Neural progenitor cell (in vitro differentiated cells): ENCODE measurements around the gene CDC42BPA. TPM values are rescaled to one million over a fixed set of nuclear protein-coding genes. Genes with fewer than 3 reads are reported as not detected.

Experiments
- DNase-seq: peaks from one replicate; pipeline ENCODE4 v3.0.0-alpha.2; 2016; ENCODE audit warnings: low spot score
- H2AFZ ChIP-seq: fragments of 200-600 bp; sonication (generic); replicated peaks from 2 replicates; pipeline ENCODE4 v1.6.1; 2016; ENCODE audit warnings: antibody characterized with exemption
- H3F3A ChIP-seq: fragments of 200-600 bp; sonication (generic); 2 replicates; pipeline ENCODE4 v1.6.1; 2016; ENCODE audit warnings: antibody characterized with exemption, low read depth
- H3K27ac ChIP-seq: fragments of 200-600 bp; sonication (generic); 2 replicates; pipeline ENCODE4 v1.5.1; 2016; ENCODE audit warnings: mild to moderate bottlenecking
- H3K27me3 ChIP-seq: fragments of 200-600 bp; sonication (generic); 2 replicates; pipeline ENCODE4 v1.6.1; 2016; ENCODE audit warnings: mild to moderate bottlenecking, moderate library complexity
- H3K36me3 ChIP-seq: fragments of 200-600 bp; sonication (generic); 2 replicates; pipeline ENCODE4 v1.5.1; 2016
- H3K4me1 ChIP-seq: fragments of 200-600 bp; sonication (generic); 2 replicates; pipeline ENCODE4 v1.6.1; 2016; ENCODE audit warnings: mixed run types
- H3K4me2 ChIP-seq: fragments of 200-600 bp; sonication (generic); 2 replicates; pipeline ENCODE4 v1.6.1; 2016
- H3K4me3 ChIP-seq: fragments of 200-600 bp; sonication (generic); 2 replicates; pipeline ENCODE4 v1.5.1; 2016
- H3K79me2 ChIP-seq: fragments of 200-600 bp; sonication (generic); 2 replicates; pipeline ENCODE4 v1.6.1; 2016; ENCODE audit warnings: low read depth
- H3K9ac ChIP-seq: fragments of 200-600 bp; sonication (generic); 2 replicates; pipeline ENCODE4 v1.6.1; 2016
- H3K9me3 ChIP-seq: fragments of 200-600 bp; sonication (generic); 2 replicates; pipeline ENCODE4 v1.5.1; 2016; ENCODE audit warnings: low read depth
- H4K20me1 ChIP-seq: fragments of 200-600 bp; sonication (generic); 2 replicates; pipeline ENCODE4 v1.6.1; 2016; ENCODE audit warnings: low read depth
- H3K27ac Mint-ChIP-seq: 3 replicates; pipeline ENCODE4 v1.8.0; 2021; ENCODE audit warnings: mixed read lengths
- H3K27me3 Mint-ChIP-seq: 2 replicates; pipeline ENCODE4 v1.8.0; 2022; ENCODE audit warnings: low read depth, mild to moderate bottlenecking, inconsistent platforms, moderate library complexity, mixed read lengths; ENCODE audit not compliant: insufficient read depth
- H3K36me3 Mint-ChIP-seq: 3 replicates; pipeline ENCODE4 v1.8.0; 2021; ENCODE audit warnings: mixed read lengths
- H3K4me1 Mint-ChIP-seq: 3 replicates; pipeline ENCODE4 v1.8.0; 2021; ENCODE audit warnings: mixed read lengths
- H3K4me3 Mint-ChIP-seq: 3 replicates; pipeline ENCODE4 v1.8.0; 2021; ENCODE audit warnings: mild to moderate bottlenecking, moderate library complexity, mixed read lengths
- H3K9me3 Mint-ChIP-seq: 3 replicates; pipeline ENCODE4 v1.8.0; 2020; ENCODE audit warnings: mixed read lengths
- EZH2 ChIP-seq: fragments of 200-600 bp; sonication (generic); IDR thresholded peaks from 2 replicates; pipeline ENCODE4 v1.6.1; 2017; ENCODE audit warnings: antibody characterized with exemption, mild to moderate bottlenecking, moderate library complexity
- EZH2phosphoT487 ChIP-seq: fragments of 200-600 bp; sonication (generic); IDR thresholded peaks from 2 replicates; pipeline ENCODE4 v1.6.1; 2017; ENCODE audit warnings: antibody characterized with exemption
- total RNA-seq: library from RNA; depleted of rRNA; stranded (reverse); fragments of >200 nt; gene quantifications from 2 replicates; pipeline ENCODE4 v1.2.3, GENCODE V29; 2015; ENCODE audit warnings: low replicate concordance
- TF ChIP-seq, protein P1 (sequence below): fragments of 200-600 bp; sonication (generic); IDR thresholded peaks from 2 replicates; pipeline ENCODE4 v1.5.1; 2017; ENCODE audit warnings: antibody characterized with exemption, mild to moderate bottlenecking

Gene CDC42BPA, protein sequence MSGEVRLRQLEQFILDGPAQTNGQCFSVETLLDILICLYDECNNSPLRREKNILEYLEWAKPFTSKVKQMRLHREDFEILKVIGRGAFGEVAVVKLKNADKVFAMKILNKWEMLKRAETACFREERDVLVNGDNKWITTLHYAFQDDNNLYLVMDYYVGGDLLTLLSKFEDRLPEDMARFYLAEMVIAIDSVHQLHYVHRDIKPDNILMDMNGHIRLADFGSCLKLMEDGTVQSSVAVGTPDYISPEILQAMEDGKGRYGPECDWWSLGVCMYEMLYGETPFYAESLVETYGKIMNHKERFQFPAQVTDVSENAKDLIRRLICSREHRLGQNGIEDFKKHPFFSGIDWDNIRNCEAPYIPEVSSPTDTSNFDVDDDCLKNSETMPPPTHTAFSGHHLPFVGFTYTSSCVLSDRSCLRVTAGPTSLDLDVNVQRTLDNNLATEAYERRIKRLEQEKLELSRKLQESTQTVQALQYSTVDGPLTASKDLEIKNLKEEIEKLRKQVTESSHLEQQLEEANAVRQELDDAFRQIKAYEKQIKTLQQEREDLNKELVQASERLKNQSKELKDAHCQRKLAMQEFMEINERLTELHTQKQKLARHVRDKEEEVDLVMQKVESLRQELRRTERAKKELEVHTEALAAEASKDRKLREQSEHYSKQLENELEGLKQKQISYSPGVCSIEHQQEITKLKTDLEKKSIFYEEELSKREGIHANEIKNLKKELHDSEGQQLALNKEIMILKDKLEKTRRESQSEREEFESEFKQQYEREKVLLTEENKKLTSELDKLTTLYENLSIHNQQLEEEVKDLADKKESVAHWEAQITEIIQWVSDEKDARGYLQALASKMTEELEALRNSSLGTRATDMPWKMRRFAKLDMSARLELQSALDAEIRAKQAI (N-terminal part only)
- total RNA-seq, result 34.4 and 54.7 TPM in 2 replicates

DNA sequence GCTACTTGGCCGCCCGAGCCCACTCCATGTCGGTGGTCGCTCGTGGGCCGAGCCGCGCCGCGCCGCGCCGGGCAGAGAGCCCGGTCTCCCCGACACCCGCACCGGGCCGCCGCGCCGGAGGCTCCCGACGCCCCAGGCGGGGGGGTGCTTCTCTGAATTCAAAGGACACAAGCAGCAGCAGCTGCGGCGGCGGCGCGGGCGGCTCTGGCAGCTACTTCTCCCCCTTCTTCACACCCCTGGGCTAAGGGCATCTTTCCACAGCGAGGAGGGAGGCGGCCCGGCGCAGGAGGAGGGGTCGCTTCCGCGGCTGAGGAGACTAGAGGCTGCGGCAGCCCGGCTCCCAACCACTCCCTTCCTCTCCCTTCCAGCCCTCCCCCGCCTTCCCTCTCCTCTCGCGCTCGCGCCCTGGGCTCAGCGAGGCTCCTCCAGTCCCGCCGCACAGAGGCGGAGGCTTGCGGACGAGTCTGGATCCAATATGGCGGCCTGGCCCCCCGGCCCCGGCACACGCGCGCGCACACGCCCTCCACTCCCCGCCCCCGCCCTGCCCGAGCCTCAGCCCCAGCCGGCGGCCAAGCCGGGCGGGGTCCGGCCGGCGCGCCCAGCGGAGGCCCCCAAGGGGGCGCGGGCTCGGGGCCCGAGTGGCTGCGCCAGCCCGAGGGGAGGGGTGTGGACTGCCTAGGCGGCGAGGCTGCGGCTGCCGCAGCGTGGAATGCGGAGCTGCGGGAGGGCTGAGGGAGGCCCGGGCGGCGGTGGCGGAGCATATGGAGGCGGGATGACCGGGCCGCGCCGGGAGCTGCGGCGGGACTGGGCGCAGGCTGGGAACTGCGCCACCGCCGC lies at the start of gene CDC42BPA:
CDC42BPA (minus strand) TSS at position 477 of the 837 bp plus-strand sequence. CDS start 1,310 bp downstream, outside the sequence.
- Histone ChIP-seq H3F3A (peaks cover 34% of the 10 kb centered on the region), H3K4me2 (peak within 1 kb of the TSS; percentile 90), H3K4me3 (peak within 1 kb of the TSS; percentile 89), H3K27ac (peak within 1 kb of the TSS; percentile 91), H3K79me2 (peaks cover 43% of the 10 kb centered on the region), H2AFZ (peak within 1 kb of the TSS; percentile 79), H4K20me1 (peaks cover 36% of the 10 kb centered on the region), H3K36me3 (no peaks in the 10 kb centered on the region), H3K9me3 (no peaks in the 10 kb centered on the region), H3K9ac (peak within 1 kb of the TSS; percentile 31), H3K4me1 (peaks cover 39% of the 10 kb centered on the region), H3K27me3 (no peaks in the 10 kb centered on the region)
- Mint-ChIP-seq H3K9me3 (peaks cover 3% of the 10 kb centered on the region), H3K27me3 (peaks cover 2% of the 10 kb centered on the region), H3K4me3 (peak within 1 kb of the TSS; percentile 97), H3K4me1 (peaks cover 30% of the 10 kb centered on the region), H3K27ac (peak within 1 kb of the TSS; percentile 99), H3K36me3 (no peaks in the 10 kb centered on the region)
- no peak for TF ChIP-seq EZH2
- TF ChIP-seq, protein P1, sequence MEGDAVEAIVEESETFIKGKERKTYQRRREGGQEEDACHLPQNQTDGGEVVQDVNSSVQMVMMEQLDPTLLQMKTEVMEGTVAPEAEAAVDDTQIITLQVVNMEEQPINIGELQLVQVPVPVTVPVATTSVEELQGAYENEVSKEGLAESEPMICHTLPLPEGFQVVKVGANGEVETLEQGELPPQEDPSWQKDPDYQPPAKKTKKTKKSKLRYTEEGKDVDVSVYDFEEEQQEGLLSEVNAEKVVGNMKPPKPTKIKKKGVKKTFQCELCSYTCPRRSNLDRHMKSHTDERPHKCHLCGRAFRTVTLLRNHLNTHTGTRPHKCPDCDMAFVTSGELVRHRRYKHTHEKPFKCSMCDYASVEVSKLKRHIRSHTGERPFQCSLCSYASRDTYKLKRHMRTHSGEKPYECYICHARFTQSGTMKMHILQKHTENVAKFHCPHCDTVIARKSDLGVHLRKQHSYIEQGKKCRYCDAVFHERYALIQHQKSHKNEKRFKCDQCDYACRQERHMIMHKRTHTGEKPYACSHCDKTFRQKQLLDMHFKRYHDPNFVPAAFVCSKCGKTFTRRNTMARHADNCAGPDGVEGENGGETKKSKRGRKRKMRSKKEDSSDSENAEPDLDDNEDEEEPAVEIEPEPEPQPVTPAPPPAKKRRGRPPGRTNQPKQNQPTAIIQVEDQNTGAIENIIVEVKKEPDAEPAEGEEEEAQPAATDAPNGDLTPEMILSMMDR, result no peak
- no peak for TF ChIP-seq EZH2phosphoT487
- DNase-seq, result peak; percentile 92

DNA sequence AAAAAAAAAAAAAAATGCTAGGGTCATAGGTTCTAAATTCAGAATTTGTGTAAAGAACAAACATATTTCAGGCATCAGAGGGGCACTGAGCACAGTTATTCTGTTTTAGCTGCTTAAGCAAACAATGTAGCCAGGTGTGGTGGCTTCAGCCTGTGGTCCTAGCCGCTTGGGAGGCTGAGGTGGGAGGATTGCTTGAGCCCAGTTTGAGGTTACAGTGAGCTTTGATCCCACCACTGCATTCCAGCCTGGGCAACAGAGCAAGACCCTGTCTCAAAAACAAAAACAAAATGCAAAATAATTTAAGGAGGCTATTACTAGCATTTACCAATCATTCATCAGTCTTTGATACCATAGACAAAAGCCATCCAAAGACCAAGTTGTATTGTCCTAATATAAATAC lies 49.7 kb upstream of the CDC42BPA start:
- Mint-ChIP-seq H3K4me1 (peaks cover 23% of the 10 kb centered on the region), H3K9me3 (no peaks in the 10 kb centered on the region), H3K27ac (no peak overlapping the region), H3K4me3 (no peak overlapping the region), H3K36me3 (no peaks in the 10 kb centered on the region), H3K27me3 (peaks cover 4% of the 10 kb centered on the region)
- no peaks in the 10 kb centered on the region for H4K20me1 ChIP-seq
- H3K79me2 ChIP-seq, result no peaks in the 10 kb centered on the region
- no peak overlapping the region for H3K4me3 ChIP-seq
- H3K27ac ChIP-seq, result no peak overlapping the region
- no peaks in the 10 kb centered on the region for H3K4me1 ChIP-seq
- no peaks in the 10 kb centered on the region for H3K27me3 ChIP-seq
- no peak for TF ChIP-seq EZH2
- TF ChIP-seq, protein P1, result no peak
- TF ChIP-seq EZH2phosphoT487, result no peak
- H3K9ac ChIP-seq, result no peak overlapping the region
- no peak overlapping the region for H3K4me2 ChIP-seq
- H2AFZ ChIP-seq, result no peak overlapping the region
- DNase-seq, result no peak
- no peaks in the 10 kb centered on the region for H3K9me3 ChIP-seq
- no peaks in the 10 kb centered on the region for H3K36me3 ChIP-seq
- no peaks in the 10 kb centered on the region for H3F3A ChIP-seq
